Activated CD4-positive, alpha-beta memory T cell treated with anti-CD3 and anti-CD28 coated beads, Interleukin-2, amount 10 ng/mL, durations not matched to agents 7 days and 5 days (primary cell): ENCODE data around the gene LYZL6. TPM values are rescaled to one million over a fixed set of nuclear protein-coding genes. Genes with fewer than 3 reads are reported as not detected.

ENCODE experiments used
- CTCF ChIA-PET: fragments of 350-600 bp; sonication (Branson Sonifier 250); formaldehyde crosslinking; loops from one replicate; lab custom pipeline; 2021; ENCODE audit warnings: antibody characterized with exemption, inconsistent platforms; lab: Charles Lee
- POLR2A ChIA-PET: fragments of 350-600 bp; sonication (Branson Sonifier 250); formaldehyde crosslinking; loops from one replicate; lab custom pipeline; 2021; ENCODE audit warnings: antibody characterized with exemption; lab: Charles Lee
- DNase-seq: peaks from one replicate; pipeline ENCODE4 v3.0.0-alpha.2; 2020
- H3K27ac Mint-ChIP-seq: one replicate; pipeline ENCODE4 v1.8.0; 2021; ENCODE audit warnings: mild to moderate bottlenecking, mixed read lengths
- H3K27me3 Mint-ChIP-seq: one replicate; pipeline ENCODE4 v1.8.0; 2021; ENCODE audit warnings: mixed read lengths
- H3K36me3 Mint-ChIP-seq: one replicate; pipeline ENCODE4 v1.8.0; 2021; ENCODE audit warnings: low read depth, mixed read lengths
- H3K4me1 Mint-ChIP-seq: one replicate; pipeline ENCODE4 v1.8.0; 2021; ENCODE audit warnings: mixed read lengths
- H3K4me3 Mint-ChIP-seq: one replicate; pipeline ENCODE4 v1.8.0; 2021; ENCODE audit warnings: mild to moderate bottlenecking, mixed read lengths
- H3K9me3 Mint-ChIP-seq: one replicate; pipeline ENCODE4 v1.8.0; 2021; ENCODE audit warnings: mixed read lengths
- total RNA-seq, 2 experiments: library from RNA; stranded (reverse); gene quantifications; one replicate each; pipeline ENCODE4 v1.2.3, GENCODE V29; 2021

The LYZL6 gene, protein sequence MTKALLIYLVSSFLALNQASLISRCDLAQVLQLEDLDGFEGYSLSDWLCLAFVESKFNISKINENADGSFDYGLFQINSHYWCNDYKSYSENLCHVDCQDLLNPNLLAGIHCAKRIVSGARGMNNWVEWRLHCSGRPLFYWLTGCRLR
- total RNA-seq = not detected

DNA sequence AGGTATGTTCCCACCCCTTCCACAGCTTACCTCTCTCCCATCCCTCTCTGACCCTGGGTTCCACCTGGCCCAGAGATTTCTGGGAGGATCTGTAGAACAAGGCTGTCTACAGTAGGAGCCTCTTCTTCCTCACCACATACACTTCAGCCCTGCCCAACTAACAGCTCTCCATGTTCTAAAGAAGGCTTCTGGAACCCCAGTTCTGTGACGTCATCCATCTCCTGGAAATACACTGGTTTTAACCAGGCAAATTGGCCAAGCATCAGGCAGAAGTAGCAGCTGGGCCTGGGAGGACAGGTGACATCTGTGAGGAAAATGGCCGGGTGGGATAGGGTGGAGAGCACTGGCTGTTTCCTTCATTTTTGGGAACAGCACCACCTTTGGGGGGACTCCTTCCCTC lies at the start of gene LYZL6:
TSS of gene LYZL6 (minus strand) at position 177 of the 400 bp plus-strand sequence. CDS start 4,357 bp downstream, outside the sequence.
- ChIA-PET POLR2A (interaction anchor here (1.4 kb wide), 1 partner anchor 12 kb away, joined by 5 read pairs; no protein-coding TSS in a partner anchor), CTCF (interaction anchor here (1.8 kb wide), 1 partner anchor 10 kb away, joined by 3 read pairs; no protein-coding TSS in a partner anchor)
- Mint-ChIP-seq H3K27me3 (no peaks in the 10 kb centered on the region), H3K27ac (no peak within 1 kb of the TSS), H3K9me3 (peaks cover 2% of the 10 kb centered on the region), H3K36me3 (no peaks in the 10 kb centered on the region), H3K4me3 (no peak within 1 kb of the TSS), H3K4me1 (peaks cover 6% of the 10 kb centered on the region)
- no peak for DNase-seq

DNA sequence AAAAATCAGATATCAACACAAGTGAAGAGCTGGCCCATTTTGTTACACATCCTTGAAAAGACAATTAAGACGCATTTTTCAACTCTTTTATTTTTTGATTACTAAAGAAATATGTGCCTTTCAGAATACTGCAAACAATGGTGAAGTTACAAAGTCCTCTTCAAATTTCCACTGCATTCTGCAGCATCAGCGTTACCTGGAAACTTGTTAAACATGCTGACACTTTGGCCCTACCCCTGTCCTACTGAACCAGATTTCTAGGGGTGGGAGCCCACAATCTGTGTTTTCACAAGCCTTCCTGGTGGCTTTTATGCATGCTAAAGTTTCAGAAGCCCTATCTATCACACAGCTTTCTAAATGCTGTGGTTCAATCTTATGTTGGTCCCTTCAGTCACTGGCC lies 47.6 kb upstream of the LYZL6 start:
- POLR2A ChIA-PET = no interaction called here

DNA sequence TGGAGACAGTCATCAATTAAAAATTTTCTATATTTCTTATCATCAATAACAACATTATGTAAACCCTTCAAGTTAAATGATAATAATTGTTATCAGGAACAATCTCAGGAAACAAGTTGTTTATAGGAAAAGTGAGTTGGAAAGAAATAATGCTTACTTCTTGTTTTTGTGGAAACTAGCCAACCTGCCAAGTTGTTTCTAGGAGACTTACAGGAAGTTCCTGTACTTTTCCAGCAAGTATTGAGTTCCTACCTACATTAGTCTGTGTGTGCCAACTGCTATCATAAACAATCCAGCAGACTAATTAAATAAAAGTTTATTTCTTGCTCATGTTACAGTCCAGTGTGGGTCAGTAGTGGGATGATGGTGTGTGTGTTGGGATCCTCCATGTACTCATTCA lies 44.7 kb upstream of the LYZL6 start:
- no peak overlapping the region for H3K27ac Mint-ChIP-seq
- no peaks in the 10 kb centered on the region for H3K9me3 Mint-ChIP-seq
- H3K4me3 Mint-ChIP-seq = no peak overlapping the region
- ChIA-PET POLR2A (no interaction called here), CTCF (no interaction called here)
- H3K27me3 Mint-ChIP-seq = peaks cover 3% of the 10 kb centered on the region
- no peaks in the 10 kb centered on the region for H3K36me3 Mint-ChIP-seq
- DNase-seq = no peak
- H3K4me1 Mint-ChIP-seq = no peaks in the 10 kb centered on the region

More for the DNA sequence above, 47.6 kb upstream of the LYZL6 start:
- H3K9me3 Mint-ChIP-seq = no peaks in the 10 kb centered on the region
- H3K36me3 Mint-ChIP-seq = no peaks in the 10 kb centered on the region
- CTCF ChIA-PET = no interaction called here
- no peak overlapping the region for H3K4me3 Mint-ChIP-seq
- peaks cover 16% of the 10 kb centered on the region for H3K27me3 Mint-ChIP-seq
- DNase-seq = no peak
- H3K27ac Mint-ChIP-seq = no peak overlapping the region
- no peaks in the 10 kb centered on the region for H3K4me1 Mint-ChIP-seq

DNA sequence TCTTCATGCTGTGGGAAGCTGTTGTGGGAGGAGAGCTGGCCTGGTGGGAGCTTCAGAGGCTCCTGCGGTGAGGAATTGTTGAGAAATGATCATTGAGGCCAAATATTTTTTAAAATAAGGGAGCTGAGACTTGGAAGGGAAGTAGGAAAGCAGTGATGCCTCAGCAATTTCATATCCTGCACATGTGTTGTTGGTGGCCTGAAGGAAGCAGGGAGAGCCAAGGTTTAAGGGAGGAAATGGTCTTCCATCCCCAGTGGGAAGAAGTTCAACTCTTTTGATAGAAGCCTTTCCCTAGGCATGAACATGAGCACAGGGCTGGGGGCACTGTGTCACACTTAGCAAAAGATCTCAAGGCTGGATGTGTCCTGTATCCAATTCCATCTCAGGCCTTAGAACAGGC lies 43.1 kb upstream of the LYZL6 start, which contains the start of gene CCL14:
TSS of gene CCL14 (minus strand) at position 87 of the 400 bp plus-strand sequence. CDS start at position 7, 80 bp downstream.
- Mint-ChIP-seq H3K27me3 (no peaks in the 10 kb centered on the region), H3K4me3 (no peak within 1 kb of the TSS), H3K27ac (no peak within 1 kb of the TSS), H3K36me3 (no peaks in the 10 kb centered on the region), H3K9me3 (no peaks in the 10 kb centered on the region), H3K4me1 (no peaks in the 10 kb centered on the region)
- ChIA-PET CTCF (no interaction called here), POLR2A (no interaction called here)
- no peak for DNase-seq

DNA sequence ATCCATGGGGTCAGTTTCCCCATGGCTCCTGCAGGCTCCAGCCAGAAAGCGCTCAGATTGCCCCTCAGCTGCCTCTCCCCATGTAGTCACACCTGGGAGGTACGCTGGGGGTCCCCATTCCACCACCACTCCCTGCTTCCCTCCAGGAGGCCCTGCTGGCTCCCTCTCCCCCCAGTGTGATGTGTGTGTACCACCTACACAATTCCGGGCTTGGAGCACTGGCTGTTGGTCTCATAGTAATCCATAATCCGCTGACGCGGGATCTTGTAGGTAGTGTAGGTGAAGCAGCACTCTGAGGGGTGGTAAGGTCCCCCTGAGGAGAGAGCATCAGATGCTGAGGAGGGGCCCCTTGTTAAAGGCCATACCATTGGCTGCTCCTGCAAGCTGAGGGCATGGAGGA lies 40.6 kb upstream of the LYZL6 start:
- Mint-ChIP-seq H3K4me3 (no peak overlapping the region), H3K4me1 (no peaks in the 10 kb centered on the region), H3K27me3 (no peaks in the 10 kb centered on the region), H3K36me3 (no peaks in the 10 kb centered on the region), H3K9me3 (no peaks in the 10 kb centered on the region), H3K27ac (no peak overlapping the region)
- CTCF ChIA-PET = interaction anchor here (1.0 kb wide), 1 partner anchor 15 kb away, joined by 5 read pairs; no protein-coding TSS in a partner anchor
- DNase-seq = no peak
- POLR2A ChIA-PET = no interaction called here

DNA sequence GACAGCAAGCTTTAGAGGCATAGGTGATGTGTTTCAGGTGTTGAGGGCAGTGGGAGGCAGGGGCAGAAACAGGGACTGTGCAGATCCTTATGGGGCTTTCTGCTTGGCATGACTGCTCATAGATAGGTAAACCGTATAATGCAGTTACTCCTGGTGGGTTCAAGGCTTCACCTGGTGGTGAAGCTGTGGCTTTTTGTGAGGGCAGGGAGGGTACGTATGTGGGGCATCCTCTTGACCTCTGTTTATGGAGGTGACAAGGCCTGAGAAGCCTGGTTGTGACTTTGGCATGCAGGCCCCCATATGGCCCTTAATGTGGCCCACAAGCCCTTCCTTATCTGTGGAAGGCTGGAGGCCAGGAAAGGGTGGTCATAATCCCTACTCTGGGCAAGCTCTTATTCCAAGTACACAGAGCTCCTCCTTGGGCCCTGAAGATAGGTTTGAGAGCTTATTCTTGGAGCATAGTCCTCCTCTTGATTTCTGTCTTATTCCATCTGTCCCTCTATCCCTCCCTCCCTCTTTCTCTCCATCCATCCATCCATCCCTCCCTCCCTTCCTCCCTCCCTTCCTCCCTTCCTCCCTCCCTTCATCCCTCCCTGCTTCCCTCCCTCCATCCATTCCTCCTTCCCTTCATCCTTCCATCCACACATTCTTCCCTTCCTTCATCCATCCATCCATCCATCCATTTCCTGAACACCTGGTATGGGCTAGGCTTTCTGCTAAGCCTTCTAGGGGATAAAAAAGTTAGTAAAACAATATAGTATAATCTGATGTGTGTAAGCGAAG lies 39.1 kb upstream of the LYZL6 start:
- DNase-seq = no peak
- POLR2A ChIA-PET = no interaction called here
- CTCF ChIA-PET = interaction anchor here (0.9 to 2.1 kb wide), 4 partner anchors 13 to 166 kb away, joined by 4 to 9 read pairs (median 6); no protein-coding TSS in a partner anchor
- no peaks in the 10 kb centered on the region for H3K9me3 Mint-ChIP-seq
- no peak overlapping the region for H3K27ac Mint-ChIP-seq
- no peaks in the 10 kb centered on the region for H3K4me1 Mint-ChIP-seq
- no peaks in the 10 kb centered on the region for H3K36me3 Mint-ChIP-seq
- H3K4me3 Mint-ChIP-seq = no peak overlapping the region
- no peaks in the 10 kb centered on the region for H3K27me3 Mint-ChIP-seq

DNA sequence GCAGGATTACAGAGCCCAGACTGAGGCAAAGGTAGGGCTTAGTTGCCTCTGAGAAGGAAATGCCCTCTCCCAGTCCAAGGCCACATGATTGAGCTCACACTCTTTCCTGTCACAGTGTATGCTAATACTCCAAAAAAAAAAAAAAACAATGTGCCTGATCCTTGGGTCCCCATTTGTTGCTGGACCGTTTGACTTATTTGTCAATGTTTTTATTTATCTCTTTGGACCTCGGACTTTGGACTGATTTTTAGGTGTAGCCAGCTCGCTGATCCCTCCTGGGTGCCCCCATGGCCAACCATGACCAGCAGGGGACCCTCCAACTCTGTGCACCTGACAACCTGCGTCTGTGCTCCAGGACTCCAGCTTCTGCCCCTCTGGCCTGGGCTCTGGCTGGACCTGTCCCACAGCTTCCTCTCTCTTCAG lies 38.4 kb upstream of the LYZL6 start:
- no peak overlapping the region for H3K4me3 Mint-ChIP-seq
- H3K36me3 Mint-ChIP-seq = no peaks in the 10 kb centered on the region
- no peaks in the 10 kb centered on the region for H3K9me3 Mint-ChIP-seq
- H3K4me1 Mint-ChIP-seq = no peaks in the 10 kb centered on the region
- POLR2A ChIA-PET = no interaction called here
- no peaks in the 10 kb centered on the region for H3K27me3 Mint-ChIP-seq
- DNase-seq = no peak
- H3K27ac Mint-ChIP-seq = no peak overlapping the region
- CTCF ChIA-PET = interaction anchor here (0.9 to 2.1 kb wide), 6 partner anchors 12 to 167 kb away, joined by 3 to 9 read pairs (median 4); no protein-coding TSS in a partner anchor

DNA sequence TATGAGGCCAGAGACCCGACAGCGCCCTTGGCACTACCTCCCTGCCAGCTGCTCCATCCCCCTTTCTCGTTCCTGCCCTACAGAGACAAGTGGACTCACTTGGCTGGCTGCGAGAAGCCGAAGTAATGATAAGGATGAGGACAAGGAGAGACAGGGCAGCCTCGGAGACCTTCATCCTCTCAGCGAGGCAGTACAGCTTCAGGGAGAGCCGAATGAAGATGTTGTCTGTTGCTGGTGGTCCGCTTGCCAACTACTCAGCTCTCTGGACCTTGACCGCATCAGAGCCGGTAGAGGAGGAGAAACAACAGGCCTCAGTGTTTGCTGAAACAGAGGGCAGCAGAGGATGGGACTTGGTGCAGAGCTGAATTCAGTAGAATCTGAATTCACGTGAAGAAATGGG lies 37.7 kb upstream of the LYZL6 start, which contains the start of gene CCL16:
TSS of gene CCL16 (minus strand) at position 252 of the 400 bp plus-strand sequence. CDS start at position 175, 77 bp downstream.
- no peak for DNase-seq
- ChIA-PET CTCF (interaction anchor here (1.0 to 2.1 kb wide), 5 partner anchors 12 to 168 kb away, joined by 3 to 9 read pairs (median 4); no protein-coding TSS in a partner anchor), POLR2A (no interaction called here)
- no peak within 1 kb of the TSS for H3K4me3 Mint-ChIP-seq
- no peaks in the 10 kb centered on the region for H3K4me1 Mint-ChIP-seq
- no peaks in the 10 kb centered on the region for H3K27me3 Mint-ChIP-seq
- H3K27ac Mint-ChIP-seq = no peak within 1 kb of the TSS
- no peaks in the 10 kb centered on the region for H3K9me3 Mint-ChIP-seq
- no peaks in the 10 kb centered on the region for H3K36me3 Mint-ChIP-seq

DNA sequence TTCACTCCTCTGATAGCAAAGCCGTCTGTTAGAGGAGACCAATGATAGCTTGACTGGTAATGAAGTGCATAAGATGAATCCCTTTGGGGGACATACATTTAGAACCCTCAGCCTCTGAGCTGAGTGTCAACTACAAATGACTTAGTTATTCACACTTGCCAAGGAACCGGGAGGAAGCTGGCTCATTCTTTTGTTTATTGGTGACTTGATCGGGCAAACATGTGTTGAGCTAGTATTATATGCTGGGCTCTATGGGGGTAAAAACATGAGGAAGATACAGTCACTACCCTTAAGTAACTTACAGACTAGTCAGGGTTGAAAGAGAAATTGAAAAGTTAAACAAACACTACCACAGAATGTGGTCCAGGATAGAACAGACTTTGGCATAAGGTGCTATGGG lies 34.8 kb upstream of the LYZL6 start:
- H3K27ac Mint-ChIP-seq = no peak overlapping the region
- no peaks in the 10 kb centered on the region for H3K36me3 Mint-ChIP-seq
- H3K4me3 Mint-ChIP-seq = no peak overlapping the region
- CTCF ChIA-PET = interaction anchor here (0.6 to 4.3 kb wide), 3 partner anchors 9 to 170 kb away, joined by 3 to 31 read pairs (median 7); no protein-coding TSS in a partner anchor
- no peaks in the 10 kb centered on the region for H3K4me1 Mint-ChIP-seq
- DNase-seq = no peak
- POLR2A ChIA-PET = no interaction called here
- H3K27me3 Mint-ChIP-seq = no peaks in the 10 kb centered on the region
- no peaks in the 10 kb centered on the region for H3K9me3 Mint-ChIP-seq

DNA sequence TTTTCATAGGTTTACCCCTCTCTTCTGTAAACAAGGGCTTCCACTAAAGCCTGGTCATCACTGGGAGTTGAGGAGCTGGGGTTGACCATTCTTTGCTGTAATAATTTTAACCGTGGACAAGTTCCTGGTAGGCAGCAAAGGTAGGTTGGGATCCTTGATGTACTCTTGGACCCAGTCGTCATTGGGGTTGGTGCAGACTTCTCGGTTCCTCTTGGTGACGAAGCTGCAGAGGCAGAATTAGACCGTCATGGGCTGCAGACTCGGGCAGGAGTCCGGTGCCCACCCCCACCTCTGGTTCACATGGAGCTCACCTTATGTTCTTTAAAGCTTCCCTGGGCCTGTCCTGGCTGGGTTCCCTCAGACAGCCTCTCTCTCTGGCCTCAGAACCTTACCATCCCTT lies 34.0 kb upstream of the LYZL6 start:
- no peak for DNase-seq
- Mint-ChIP-seq H3K36me3 (no peaks in the 10 kb centered on the region), H3K27ac (no peak overlapping the region), H3K4me3 (no peak overlapping the region), H3K4me1 (no peaks in the 10 kb centered on the region), H3K9me3 (no peaks in the 10 kb centered on the region), H3K27me3 (no peaks in the 10 kb centered on the region)
- ChIA-PET CTCF (interaction anchor here (0.6 to 4.3 kb wide), 3 partner anchors 8 to 170 kb away, joined by 3 to 31 read pairs (median 7); no protein-coding TSS in a partner anchor), POLR2A (no interaction called here)

DNA sequence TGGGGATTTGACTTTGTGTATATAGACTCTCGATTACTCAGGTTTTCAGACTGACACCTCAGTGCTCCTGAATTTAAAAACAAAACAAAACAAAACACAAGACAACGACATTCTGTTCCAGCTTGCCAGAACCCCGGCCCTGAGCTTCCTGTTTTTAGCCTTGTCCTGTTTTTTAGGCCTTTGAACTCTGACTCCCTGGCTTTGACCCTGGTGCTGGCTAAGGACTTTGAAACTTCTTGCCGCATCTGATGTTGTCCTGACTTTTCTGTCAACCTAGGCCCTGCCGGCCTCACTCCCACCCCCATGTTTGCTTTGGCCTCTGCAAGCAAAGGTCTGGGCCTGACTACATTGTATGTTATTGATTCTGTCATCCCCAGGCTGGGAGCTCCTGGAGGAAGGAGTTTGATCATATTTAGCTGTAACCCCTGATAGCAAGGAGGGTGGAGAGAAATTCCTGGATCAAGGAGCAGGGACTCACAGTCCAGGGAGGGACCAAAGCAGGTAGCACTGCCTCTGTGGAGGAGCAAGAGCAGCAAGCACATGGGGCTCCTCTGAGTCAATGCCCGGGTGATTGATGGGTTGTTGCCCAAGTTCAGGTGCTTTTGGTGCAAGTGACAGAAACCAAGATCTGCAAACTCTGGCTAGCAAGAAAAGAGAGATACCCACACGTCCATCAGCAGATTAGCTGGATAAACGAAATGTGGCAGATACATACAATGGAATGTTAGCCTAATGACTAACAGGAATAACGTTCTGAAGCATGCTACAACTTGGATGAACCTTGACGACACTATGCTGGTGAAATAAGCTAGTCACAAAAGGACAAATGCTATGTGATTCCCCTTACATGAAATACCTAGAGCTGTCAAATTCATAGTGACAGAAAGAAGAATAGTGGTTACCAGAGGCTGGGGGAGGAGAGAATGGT lies 30.1 kb upstream of the LYZL6 start:
- no peaks in the 10 kb centered on the region for H3K27me3 Mint-ChIP-seq
- H3K4me1 Mint-ChIP-seq = peaks cover 2% of the 10 kb centered on the region
- DNase-seq = no peak
- no peak overlapping the region for H3K4me3 Mint-ChIP-seq
- POLR2A ChIA-PET = no interaction called here
- H3K9me3 Mint-ChIP-seq = no peaks in the 10 kb centered on the region
- CTCF ChIA-PET = interaction anchor here (1.4 to 8.1 kb wide), 2 partner anchors 9 to 175 kb away, joined by 3 to 177 read pairs; no protein-coding TSS in a partner anchor
- H3K36me3 Mint-ChIP-seq = no peaks in the 10 kb centered on the region
- no peak overlapping the region for H3K27ac Mint-ChIP-seq

DNA sequence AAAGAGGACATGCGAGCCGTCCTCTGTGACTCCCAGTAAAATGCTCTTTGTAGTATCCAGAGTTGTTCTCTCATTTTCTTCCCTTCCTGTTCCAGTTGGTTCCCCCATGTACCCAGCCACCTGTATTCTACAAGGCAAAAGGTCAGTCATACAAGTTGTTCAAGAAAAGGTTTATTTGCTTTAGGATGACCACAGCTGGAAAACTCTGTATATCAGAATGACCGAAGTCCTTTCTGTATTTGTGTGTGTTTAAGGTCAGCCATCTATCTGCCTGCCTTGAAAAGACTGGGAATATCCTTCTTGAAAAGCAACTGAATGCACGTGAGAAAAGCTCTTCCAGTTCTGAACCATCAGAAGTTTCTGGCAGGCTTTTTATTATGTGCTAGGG lies 29.4 kb upstream of the LYZL6 start:
- Mint-ChIP-seq H3K4me1 (peaks cover 2% of the 10 kb centered on the region), H3K36me3 (no peaks in the 10 kb centered on the region), H3K4me3 (no peak overlapping the region), H3K9me3 (no peaks in the 10 kb centered on the region), H3K27ac (no peak overlapping the region), H3K27me3 (no peaks in the 10 kb centered on the region)
- ChIA-PET CTCF (interaction anchor here (1.4 to 8.1 kb wide), 3 partner anchors 9 to 175 kb away, joined by 3 to 177 read pairs (median 3); no protein-coding TSS in a partner anchor), POLR2A (no interaction called here)
- DNase-seq = no peak
